ENCODE data around the gene DIS3L2. TPM values are rescaled to one million over a fixed set of nuclear protein-coding genes. Genes with fewer than 3 reads are reported as not detected.
"Not testable (repeated sequence)": the region's sequence is repeated elsewhere in the genome, so short reads cannot be mapped to it uniquely, and the experiment has no call there.

The DIS3L2 gene
- total RNA-seq, 1 experiment from 2014 or later: 28.5 TPM

DNA sequence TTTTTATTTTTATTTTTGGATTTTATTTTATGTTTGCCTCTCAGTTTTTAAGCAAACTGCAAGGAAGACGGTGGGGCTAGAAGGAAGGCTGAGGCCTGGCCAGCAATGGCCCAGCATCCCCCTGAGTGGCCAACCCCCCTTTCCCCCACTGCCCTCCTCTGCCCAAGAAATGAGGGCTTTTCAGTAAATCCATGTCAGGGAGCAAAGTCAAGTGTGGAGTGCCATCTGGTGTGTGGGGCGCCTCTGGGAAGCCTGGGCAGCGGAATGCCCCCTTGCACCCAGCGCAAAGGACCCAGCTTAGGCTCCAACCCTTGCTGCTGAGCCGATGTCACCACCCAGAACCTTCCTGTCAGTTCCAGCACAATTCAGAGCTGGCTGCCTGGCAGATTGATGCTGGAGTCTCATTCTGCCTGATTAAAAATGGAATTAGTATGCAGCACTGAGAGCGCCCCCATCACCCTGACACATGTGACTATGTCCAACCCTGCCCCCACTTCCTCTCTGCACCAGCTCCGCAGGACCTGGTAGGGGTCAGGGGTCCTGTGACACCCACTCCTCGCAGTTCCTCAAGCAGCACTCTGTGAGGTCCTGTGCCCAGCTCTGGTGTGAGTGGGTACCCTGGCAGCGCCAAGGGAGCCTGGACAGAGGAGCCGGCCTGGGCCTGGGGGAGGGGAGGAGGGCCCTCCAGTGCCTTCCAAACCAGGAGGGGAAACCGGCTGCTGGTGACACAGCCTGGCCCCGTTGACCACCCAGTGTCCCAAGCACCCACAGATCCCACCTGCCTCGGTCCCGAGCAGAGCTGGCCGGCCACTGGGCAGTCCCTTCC lies 407.8 kb downstream of the DIS3L2 start:
- Mint-ChIP-seq H3K27me3 (ENCODE audit: low read depth) (peaks cover 3% of the 10 kb centered on the region; the same call in 1 of the 2 replicates), H3K4me3 (no peak overlapping the region), H3K9me3 (no peaks in the 10 kb centered on the region), H3K27ac (no peak overlapping the region), H3K36me3 (no peaks in the 10 kb centered on the region), H3K4me1 (peaks cover 14% of the 10 kb centered on the region)
- DNase-seq (ENCODE audit: low spot score): peak; percentile 6
- ChIA-PET POLR2A (no interaction called here), CTCF (interaction anchor here (1.6 to 6.4 kb wide), 4 partner anchors 17 to 153 kb away, joined by 3 to 75 read pairs (median 38); no protein-coding TSS in a partner anchor)
- TF ChIP-seq FOXP1 (CRISPR knock-in tag; IDR thresholded peaks at IDR 0.05; ENCODE audit: borderline replicate concordance) (no peak), TCF7 (CRISPR knock-in tag; IDR thresholded peaks at IDR 0.05; ENCODE audit: low read depth) (no peak), KAT7 (CRISPR knock-in tag; IDR thresholded peaks at IDR 0.05; ENCODE audit: borderline replicate concordance) (no peak)
- no peak for ATAC-seq

DNA sequence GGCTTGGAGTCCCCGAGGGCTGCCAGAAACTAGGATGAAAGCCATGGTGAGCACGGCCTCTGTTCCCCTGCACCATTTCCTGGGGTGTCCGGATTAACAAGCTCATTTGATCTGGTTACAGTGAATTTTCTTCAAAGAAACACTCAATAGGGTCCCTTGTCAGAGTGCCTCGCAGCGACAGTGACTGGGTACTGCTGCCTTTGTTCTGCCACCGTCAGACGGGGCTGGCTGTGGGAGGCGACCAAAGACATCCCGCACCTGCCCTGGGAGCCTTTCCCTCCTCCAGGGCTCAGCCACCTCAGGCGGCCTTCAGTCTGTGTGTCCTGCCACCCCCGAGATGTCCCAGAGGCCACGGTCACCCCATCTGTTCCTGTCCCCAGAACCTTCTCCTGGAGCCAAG lies 408.5 kb downstream of the DIS3L2 start:
- H3K9me3 Mint-ChIP-seq; H3K36me3 Mint-ChIP-seq; H3K27ac Mint-ChIP-seq; POLR2A ChIA-PET; H3K27me3 Mint-ChIP-seq (ENCODE audit: low read depth); CTCF ChIA-PET; H3K4me3 Mint-ChIP-seq: not testable (repeated sequence)
- ATAC-seq (peak; percentile 7), DNase-seq (ENCODE audit: low spot score) (peak; percentile 24)
- H3K4me1 Mint-ChIP-seq: peaks cover 21% of the 10 kb centered on the region

DNA sequence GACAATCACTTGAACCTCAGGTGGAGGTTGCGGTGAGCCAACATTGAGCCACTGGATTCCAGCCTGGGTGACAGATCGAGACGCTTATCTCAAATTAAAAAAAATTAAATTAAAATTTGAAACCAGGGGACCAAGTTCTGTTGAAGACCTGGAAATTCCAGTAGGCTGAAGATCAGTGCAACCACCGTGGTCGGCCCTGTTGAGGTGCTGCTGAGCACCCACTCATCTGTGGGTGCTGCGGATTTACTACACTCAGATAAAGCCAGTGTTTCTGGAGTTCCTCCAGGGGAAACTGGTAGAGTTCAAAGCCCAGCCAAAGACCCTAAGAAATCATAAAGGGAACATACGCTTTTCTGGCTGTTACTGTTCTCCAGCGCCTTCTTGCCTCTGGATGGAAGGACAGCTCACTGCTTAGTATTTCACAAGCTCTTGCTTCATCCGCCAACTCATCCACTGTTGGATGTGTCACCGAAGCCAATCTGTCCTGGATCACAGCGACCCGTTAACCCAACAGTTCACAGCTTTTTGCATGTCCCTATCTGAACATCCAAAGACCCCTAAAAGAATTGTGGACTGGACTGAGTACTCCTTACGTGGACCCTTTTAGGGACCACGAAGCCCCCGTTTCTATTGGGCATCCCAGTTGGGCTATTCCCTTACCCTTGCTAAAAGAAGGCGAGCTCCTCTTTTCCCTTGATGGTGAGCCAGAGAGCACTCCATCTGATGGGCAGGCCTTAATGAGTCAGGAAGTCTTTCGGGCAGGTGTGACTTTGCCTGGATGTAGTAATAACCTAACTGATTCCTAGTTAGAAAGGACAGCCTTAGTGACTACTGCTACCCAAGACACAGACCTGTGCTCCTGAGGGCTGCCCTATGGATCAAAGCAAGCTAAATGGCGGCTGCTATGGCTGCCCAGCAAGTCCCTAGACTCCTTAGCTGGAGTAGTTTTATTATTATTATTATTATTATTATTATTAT lies 411.0 kb downstream of the DIS3L2 start:
- Mint-ChIP-seq H3K27me3 (ENCODE audit: low read depth) (peaks cover 3% of the 10 kb centered on the region; the same call in 1 of the 2 replicates), H3K27ac (no peak overlapping the region), H3K4me1 (peaks cover 24% of the 10 kb centered on the region), H3K4me3 (no peak overlapping the region), H3K36me3 (no peaks in the 10 kb centered on the region), H3K9me3 (no peaks in the 10 kb centered on the region)
- POLR2A ChIA-PET: no interaction called here
- CTCF ChIA-PET: interaction anchor here (0.6 to 1.7 kb wide), 5 partner anchors 17 to 72 kb away, joined by 3 to 7 read pairs (median 5); no protein-coding TSS in a partner anchor
- ATAC-seq: no peak
- DNase-seq (ENCODE audit: low spot score): peak; percentile 3
- TF ChIP-seq ZBTB21 (CRISPR knock-in tag; IDR thresholded peaks at IDR 0.05; ENCODE audit: borderline replicate concordance): no peak
- TF ChIP-seq ZNF423 (CRISPR knock-in tag; IDR thresholded peaks at IDR 0.05): no peak

DNA sequence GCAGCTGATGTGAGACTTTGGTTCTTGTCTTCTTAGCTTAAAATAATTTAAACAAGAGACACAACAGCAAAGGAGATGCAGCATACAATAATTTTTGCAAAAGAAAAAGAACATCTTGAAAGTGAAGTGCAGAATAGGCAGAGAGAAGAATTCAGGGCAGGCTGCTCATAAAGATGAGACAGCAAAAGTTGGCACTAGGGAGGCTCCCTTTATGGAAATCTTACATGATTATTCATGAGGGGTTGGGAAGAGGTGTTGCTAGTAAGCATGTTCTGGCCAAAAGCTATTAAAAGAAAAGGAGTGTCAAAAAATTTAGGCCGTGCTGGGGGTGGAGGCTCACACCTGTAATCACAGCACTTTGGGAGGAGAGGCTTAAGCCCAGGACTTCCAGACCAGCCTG lies 412.8 kb downstream of the DIS3L2 start:
- Mint-ChIP-seq H3K4me1 (peaks cover 21% of the 10 kb centered on the region), H3K27me3 (ENCODE audit: low read depth) (peaks cover 3% of the 10 kb centered on the region; the same call in 1 of the 2 replicates), H3K9me3 (no peaks in the 10 kb centered on the region), H3K36me3 (no peaks in the 10 kb centered on the region), H3K4me3 (no peak overlapping the region), H3K27ac (no peak overlapping the region)
- POLR2A ChIA-PET: no interaction called here
- TF ChIP-seq NR3C1 (CRISPR knock-in tag; conservative IDR thresholded peaks at IDR 0.05; ENCODE audit: low read depth): no peak
- TF ChIP-seq, protein P1, sequence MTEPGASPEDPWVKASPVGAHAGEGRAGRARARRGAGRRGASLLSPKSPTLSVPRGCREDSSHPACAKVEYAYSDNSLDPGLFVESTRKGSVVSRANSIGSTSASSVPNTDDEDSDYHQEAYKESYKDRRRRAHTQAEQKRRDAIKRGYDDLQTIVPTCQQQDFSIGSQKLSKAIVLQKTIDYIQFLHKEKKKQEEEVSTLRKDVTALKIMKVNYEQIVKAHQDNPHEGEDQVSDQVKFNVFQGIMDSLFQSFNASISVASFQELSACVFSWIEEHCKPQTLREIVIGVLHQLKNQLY (CRISPR knock-in tag; IDR thresholded peaks at IDR 0.05): no peak
- TF ChIP-seq, protein P2, sequence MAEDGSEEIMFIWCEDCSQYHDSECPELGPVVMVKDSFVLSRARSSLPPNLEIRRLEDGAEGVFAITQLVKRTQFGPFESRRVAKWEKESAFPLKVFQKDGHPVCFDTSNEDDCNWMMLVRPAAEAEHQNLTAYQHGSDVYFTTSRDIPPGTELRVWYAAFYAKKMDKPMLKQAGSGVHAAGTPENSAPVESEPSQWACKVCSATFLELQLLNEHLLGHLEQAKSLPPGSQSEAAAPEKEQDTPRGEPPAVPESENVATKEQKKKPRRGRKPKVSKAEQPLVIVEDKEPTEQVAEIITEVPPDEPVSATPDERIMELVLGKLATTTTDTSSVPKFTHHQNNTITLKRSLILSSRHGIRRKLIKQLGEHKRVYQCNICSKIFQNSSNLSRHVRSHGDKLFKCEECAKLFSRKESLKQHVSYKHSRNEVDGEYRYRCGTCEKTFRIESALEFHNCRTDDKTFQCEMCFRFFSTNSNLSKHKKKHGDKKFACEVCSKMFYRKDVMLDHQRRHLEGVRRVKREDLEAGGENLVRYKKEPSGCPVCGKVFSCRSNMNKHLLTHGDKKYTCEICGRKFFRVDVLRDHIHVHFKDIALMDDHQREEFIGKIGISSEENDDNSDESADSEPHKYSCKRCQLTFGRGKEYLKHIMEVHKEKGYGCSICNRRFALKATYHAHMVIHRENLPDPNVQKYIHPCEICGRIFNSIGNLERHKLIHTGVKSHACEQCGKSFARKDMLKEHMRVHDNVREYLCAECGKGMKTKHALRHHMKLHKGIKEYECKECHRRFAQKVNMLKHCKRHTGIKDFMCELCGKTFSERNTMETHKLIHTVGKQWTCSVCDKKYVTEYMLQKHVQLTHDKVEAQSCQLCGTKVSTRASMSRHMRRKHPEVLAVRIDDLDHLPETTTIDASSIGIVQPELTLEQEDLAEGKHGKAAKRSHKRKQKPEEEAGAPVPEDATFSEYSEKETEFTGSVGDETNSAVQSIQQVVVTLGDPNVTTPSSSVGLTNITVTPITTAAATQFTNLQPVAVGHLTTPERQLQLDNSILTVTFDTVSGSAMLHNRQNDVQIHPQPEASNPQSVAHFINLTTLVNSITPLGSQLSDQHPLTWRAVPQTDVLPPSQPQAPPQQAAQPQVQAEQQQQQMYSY (CRISPR knock-in tag; IDR thresholded peaks at IDR 0.05): no peak
- TF ChIP-seq, protein P3, sequence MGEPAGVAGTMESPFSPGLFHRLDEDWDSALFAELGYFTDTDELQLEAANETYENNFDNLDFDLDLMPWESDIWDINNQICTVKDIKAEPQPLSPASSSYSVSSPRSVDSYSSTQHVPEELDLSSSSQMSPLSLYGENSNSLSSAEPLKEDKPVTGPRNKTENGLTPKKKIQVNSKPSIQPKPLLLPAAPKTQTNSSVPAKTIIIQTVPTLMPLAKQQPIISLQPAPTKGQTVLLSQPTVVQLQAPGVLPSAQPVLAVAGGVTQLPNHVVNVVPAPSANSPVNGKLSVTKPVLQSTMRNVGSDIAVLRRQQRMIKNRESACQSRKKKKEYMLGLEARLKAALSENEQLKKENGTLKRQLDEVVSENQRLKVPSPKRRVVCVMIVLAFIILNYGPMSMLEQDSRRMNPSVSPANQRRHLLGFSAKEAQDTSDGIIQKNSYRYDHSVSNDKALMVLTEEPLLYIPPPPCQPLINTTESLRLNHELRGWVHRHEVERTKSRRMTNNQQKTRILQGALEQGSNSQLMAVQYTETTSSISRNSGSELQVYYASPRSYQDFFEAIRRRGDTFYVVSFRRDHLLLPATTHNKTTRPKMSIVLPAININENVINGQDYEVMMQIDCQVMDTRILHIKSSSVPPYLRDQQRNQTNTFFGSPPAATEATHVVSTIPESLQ (CRISPR knock-in tag; IDR thresholded peaks at IDR 0.05): no peak
- TF ChIP-seq RORB (CRISPR knock-in tag; IDR thresholded peaks at IDR 0.05): no peak
- CTCF ChIA-PET: interaction anchor here (0.8 to 6.1 kb wide), 3 partner anchors 8 to 70 kb away, joined by 3 to 48 read pairs (median 5); no protein-coding TSS in a partner anchor
- DNase-seq (ENCODE audit: low spot score) (no peak), ATAC-seq (no peak)

Measured in WTC11 (cell line).